HG03439 (cell line): ENCODE data around the gene DPP10.
"Not testable (repeated sequence)": the region's sequence is repeated elsewhere in the genome, so short reads cannot be mapped to it uniquely, and the experiment has no call there.

Experiments
- ATAC-seq: cut with Tn5 transposase; IDR thresholded peaks from one replicate; pipeline ENCODE4 v1.9.1; 2021; ENCODE audit warnings: mild to moderate bottlenecking, moderate library complexity; ENCODE audit not compliant: unreplicated experiment

The DPP10 gene

DNA sequence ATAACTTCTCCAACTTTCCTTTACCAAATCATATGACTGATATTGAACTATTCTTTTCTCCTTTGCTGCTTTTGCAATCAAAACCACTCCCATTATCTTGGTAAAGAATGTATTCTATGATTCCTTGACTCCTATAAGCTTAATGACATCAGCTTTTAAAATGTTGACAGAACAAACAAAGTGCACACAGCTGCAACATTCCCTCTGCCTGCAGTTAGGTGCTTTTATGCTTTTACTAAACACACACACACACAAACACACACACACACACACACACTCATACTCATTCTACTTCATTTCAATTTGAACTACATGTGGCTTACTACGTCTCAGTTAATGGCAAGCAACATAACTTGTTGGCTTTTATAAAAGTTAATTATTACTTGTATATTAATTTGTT, 946.6 kb downstream of the DPP10 start:
- no peak for ATAC-seq

DNA sequence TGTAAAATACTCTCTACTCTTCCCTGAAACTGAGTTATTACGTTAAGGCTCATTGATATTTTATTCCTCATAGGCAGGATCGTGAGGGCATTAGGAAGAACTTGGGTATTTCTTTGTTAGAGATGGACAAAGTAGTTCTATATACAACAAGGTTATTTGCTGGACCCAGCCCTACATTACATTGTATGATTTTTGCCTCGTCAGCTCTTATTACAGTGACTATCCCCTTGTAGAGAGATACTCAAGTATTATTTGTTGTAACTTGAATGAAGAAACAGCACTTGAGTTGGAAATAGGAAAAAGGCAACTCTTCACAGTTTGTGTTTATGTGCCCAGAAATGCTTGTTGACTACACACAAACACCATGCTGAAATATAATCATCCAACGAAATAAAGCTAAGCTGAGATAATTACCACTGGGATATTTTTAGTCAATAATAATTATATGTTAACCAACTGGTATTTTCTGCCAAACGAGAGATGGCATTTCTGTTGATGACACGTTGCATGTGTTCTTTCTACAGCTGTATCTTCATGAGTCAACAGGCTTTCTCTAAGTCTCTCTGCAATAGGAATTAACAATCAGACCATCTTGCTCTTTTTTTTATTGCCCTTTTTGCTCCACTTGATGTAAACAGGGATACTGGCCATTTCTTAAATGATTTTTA, 947.6 kb downstream of the DPP10 start:
- no peak for ATAC-seq

DNA sequence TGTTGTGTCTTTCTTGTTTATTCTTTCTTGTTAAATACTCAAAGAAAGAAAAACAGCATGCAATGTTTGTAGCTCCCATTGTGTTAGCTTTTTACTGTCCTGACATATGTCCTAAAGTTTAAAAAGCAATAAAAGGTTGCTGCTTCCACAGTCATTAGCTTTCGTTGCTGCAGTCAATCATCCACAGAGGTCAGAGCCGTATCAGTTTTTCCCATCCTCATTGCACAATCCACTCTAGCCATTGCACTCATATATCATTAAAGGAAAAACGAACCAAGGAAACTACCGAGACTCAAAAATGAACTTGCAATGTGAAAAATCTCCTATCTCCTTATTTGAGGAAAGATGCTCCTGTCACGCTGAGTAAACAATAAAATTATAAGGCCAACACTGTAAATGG, 954.1 kb downstream of the DPP10 start:
- ATAC-seq = no peak

DNA sequence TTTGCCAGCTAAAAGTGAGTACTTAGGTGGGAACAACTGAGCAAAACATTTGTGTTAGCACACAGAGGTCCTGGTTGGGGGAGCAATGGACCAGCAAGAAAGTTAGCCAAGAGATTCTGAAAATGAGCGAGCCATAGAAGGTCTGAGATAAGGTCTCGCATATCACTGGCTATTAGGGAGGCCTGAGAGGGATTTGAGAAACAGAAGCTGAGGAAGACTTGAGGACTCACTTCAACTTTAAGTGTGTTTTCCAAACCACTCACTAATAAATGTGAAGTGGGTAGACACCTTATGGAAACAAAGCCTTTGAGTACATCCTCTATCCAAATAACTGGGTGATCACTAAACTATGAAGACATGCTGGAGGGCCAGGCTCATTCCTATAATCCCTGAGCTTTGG, 958.5 kb downstream of the DPP10 start:
- ATAC-seq = no peak

DNA sequence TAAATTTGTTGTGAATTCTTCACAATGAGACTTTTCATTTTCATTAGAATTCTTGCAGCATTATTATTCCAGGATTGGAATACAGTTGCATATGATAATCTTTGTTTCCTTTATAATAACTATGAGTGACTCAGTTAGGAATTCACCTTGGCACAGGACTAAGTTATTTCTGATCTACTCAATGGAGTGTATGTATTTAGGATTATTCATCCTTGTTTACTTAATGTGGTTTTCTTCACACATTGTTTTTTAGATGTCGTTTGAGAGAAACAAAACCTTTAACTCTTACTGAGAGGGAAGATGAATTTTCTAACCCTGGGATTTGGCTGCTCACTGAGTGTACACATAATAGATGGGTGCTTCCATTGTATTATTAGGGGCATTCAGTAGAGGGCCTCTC, 970.1 kb downstream of the DPP10 start:
- ATAC-seq = no peak

DNA sequence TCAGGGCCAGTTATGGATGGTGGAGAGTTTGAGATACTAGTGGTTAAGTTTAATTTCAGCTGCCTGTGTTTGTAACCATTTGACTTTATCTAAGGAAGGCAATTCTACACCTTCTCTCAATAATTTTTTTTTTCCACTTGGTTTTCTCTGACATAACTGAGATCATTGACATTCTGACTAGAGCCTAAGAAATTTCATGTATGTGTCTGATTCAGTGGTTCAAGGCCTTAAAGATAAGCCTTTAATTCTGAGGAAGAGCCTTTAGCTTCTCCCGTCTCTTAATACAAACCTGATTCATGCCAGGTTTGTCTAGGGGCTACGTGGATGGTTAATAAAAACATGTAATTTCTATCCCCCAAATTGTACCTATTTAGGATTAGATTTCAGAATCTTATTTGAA, 971.4 kb downstream of the DPP10 start:
- ATAC-seq = no peak

DNA sequence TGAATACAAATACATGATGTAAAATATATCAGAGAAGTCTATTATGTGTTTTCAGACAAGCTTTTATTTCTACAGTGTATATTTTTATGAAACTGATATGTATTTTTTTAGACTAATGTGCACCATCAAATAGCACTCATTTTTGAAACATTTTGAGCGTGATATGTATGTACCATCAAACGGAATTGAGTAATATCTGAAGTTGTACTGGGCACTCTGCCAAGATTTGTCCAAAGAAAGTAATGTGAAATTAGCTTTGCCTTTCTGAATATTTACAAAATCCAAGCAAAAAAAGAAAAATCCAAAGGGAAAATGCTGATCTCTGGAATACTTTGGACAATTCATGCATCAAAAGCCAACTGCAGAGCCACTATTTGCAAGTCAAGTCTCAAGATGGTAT, 972.0 kb downstream of the DPP10 start:
- no peak for ATAC-seq

DNA sequence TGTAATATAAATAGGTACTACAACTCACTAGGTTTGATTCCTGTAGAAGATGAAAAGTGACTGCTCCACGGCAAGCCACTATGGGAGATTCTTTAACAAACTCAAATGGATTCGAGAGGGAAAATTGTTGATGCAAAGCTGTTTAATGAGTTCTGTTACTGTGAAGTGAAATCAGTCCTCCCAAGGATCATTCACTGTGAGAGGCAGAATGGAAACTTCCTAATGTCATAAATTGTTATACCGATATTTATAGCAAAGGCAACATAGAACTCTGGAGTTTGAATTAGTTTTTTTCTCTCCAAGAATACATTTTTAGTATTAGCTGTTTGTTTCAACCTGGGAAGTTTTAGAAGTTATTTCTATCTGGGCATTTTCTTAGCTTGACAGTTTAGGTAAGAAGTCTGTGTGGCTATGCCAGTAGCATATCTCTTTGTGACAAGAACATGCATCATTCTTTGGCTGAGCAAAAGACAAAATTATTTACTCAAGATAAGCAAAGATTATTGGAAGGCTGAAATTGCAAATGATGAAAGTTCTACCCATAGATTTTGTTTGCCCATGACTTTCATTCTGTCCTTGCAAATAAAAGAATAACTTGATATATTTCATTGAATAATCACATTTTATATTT, 979.7 kb downstream of the DPP10 start:
- no peak for ATAC-seq

DNA sequence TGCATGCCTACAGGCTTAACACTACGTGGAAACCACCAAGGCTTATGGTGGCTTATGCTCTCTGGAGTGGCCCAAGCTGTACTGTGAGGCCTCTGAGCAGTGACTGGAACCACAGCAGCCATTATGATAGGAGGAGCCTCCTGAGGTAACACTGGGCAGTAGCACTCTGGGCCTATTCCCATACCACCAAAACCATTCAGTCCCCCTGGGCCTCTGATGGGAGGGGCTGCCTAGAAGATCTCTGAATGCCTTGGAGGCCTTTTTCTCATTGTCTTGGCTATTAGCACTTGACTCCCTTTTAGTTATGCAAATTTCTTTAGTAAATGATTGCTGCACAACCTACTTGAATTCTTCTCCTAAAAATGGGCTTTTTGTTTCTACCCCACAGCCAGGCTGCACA, 985.0 kb downstream of the DPP10 start:
- ATAC-seq = no peak

DNA sequence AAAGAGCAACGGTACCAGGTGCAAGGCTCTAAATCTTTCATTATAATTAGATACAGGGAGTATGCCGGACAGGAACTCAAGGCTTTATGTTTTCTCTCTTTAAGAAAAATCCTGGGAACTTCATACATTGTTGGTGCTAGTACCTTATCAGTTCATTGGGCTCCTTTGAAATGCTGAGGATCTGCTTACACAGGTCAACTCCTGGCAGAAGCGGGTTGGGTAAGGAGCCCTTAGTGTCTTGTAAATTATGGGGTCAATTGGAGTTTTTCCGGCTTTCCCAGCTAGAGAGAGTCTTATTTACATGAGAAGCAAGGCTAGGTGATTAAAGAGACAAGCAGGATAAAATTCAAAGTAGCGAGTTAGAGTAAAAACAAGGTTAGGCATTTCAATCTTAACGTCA, 998.3 kb downstream of the DPP10 start:
- not testable (repeated sequence) for ATAC-seq

DNA sequence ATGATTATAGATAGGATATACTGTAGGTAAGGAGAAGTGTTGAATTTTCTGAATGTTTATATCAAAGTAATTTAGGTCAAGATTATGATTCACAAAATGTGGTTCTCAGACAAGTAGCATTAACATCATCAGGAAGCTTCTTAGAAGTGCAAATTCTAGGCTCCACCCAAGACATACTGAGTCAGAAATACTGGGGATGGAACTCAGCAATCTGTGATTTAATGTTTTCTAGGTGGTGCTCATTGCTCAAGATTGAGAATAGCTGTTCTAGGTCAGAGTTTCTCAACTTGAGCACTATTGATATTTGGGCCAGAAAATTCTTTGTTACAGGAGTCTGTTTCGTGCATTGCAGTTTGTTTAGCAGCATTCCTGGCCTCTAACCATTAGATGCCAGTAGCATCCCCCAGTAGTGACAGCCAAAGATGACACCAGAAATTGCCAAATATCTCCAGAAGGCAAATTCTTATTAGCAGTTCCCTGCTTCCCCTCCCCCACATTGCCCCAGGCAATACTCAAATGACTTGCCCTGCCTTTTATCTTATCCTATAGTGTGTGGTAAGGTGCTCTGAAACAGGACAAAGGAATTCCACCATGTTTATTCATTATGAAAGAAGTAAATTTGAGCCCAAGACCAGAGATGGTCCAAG, 1001.2 kb downstream of the DPP10 start:
- no peak for ATAC-seq

DNA sequence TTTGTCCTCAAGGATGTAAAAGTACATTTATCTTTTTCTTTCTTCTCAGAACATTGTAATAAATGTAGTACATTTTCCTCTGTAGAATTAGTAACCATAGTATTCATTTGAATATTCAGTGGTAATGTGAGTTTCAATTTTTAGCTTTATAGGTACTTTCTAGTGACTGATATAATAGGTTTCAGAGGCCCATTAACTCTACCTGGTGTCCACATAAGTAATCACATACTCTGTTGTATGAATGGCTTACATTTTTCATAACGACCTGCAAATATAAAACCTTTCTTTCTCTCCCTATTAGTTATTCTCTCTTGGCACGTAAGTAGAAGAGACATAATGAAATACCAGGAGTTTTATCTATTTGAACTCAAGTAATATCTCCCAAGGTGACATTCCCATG, 1017.6 kb downstream of the DPP10 start:
- ATAC-seq = no peak

DNA sequence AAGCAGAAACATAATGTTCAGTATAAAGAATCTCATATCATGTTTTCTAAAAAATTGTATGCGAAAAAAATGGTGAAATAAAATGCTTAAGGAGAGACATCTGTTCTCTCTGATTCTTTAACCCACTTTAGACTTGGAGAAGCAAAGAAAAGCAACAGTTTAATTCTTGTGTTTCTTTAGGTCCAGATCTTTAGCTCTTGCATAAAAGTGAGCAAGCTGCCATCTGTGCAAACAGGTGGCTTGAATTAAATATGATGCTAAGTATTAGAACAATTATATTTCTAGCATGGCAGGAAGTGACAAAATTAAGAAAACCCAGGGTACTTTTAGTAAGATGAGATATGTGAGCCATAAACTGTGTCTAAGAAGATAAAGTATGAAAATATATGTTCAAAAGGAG, 1038.3 kb downstream of the DPP10 start:
- no peak for ATAC-seq

DNA sequence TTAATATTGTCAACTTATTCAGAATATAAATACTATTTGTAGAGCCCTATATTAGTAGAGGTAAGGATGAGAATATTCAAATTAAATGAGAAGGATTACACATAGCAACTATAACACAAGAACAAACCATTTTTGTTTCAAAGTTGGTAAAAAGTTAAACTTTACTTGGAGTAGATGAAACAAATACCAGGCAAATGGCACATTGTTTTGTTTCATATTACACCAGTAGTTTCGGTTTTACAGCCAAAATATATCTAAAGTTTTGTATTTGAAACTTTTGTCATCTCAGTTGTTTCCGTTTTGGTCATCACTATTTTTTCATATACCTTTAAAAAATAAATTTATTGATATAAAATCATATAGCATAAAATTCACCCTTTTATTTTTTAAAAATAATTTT, 1039.4 kb downstream of the DPP10 start:
- ATAC-seq = no peak

DNA sequence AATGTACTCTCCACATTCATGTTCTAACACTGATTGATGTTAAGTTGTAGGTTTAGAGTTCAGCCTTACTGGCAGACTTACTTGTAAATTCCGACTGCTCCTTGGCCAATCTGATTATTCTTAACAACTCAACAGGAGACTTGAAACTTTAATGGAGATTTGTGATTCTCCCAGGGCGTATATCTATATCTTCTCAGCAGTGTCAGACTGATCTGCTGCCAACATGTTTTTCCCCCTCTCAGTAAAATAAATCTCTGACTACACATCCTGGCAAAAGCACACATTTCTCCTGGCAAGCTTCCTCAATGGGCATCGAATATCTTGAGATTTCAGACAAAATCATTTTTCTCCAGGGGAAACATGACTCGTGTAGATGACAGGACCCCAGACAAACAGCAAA, 1041.2 kb downstream of the DPP10 start:
- ATAC-seq = no peak

DNA sequence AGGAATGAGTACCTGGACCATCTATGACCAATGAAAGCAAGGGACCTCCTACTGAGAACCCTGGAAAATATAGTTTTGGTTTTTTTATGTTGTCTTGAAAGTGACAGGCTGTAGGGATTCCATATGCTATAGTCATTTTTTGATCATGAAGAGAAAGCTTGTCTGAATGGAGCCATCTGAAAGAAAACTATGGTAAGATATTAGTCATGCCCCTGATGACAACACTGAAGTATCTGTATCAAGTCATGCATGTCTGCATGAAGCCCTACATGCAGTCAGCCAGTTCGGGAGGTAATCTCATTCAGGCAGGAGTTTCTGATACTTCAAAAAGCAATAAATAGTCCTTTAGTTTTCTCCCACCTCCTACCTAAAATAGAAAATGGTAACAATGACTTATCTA, 1042.0 kb downstream of the DPP10 start:
- ATAC-seq = no peak

DNA sequence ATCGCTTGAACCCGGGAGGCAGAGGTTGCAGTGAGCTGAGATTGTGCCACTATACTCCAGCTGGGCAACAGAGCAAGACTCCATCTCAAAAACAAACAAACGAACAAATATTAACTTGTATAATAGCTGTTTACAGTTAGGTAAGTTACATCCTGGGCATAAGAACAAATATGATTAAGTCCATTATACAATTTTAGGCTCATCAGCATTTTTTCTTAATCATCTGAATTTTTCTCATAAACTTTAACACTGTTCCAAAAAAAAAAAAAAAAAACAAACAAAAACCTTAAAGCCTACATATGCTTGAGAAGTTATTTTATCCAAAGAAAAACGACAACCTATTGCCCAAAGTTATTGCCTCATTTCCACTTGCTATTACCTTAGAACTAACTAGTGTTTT, 1042.5 kb downstream of the DPP10 start:
- no peak for ATAC-seq

DNA sequence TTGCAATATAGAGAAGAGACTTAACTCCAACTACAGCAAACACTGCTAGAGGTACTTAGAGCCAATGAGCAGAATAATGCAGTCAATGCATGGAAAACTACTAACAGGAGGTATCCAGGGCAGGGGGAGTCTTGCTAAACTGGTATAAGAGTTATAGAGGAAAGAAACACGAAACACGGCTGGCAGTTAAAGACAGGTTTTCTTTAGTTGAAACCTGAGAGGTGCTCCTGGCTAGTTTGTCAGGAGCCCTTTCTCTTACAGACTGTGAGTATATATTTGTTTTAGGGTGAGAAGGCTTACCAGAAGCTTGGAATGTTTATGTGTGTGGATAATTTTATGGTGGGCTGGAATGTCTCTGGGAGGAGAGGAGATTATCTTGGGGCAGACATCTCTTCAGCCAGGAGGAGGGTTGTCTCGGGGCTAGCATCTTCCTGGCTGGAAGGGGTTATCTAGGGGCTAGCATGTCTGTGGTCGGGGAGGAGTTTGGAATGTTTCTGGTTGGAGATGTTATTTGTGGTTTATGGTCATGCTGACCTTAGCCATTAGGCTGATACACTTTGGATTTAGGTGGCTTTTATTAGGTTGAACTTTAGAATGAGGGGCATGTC, 1048.8 kb downstream of the DPP10 start:
- ATAC-seq = no peak

DNA sequence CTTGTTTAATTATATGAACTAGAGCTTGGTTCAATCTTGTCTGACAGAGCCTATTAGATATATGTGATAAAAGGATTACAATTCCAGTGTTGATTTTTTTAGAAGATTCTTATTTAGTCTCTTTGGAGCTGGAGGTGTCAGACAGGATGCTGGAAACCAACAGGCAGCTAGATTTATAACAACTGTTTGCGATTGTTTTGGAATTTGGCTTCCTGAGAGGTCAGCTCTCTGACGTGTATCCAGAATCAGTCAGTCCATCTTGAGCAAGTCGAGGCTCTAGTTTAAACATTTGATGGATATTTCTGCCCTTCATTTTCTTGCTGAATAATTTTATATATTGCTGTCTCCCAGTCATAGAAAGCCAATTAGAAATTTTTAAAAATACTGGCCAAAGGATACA, 1062.9 kb downstream of the DPP10 start:
- no peak for ATAC-seq

DNA sequence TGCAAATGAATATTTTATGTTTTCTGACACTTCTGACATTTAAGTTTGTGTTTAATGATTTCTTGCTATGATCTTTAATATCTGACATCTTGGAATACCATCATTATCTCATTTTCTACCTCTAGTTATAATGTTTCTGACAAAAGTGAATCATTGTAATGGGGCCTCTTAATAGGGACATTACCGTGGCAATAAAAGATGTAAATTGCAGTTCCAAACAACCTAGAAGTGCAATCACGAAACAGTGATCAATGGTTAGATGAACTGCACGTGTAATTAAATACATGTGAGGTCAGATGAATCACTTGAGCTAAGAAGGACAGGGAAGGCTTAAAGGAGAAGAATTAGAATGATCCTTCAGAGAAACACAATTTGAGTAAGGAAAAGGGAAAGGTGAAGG, 1078.3 kb downstream of the DPP10 start:
- ATAC-seq = no peak

DNA sequence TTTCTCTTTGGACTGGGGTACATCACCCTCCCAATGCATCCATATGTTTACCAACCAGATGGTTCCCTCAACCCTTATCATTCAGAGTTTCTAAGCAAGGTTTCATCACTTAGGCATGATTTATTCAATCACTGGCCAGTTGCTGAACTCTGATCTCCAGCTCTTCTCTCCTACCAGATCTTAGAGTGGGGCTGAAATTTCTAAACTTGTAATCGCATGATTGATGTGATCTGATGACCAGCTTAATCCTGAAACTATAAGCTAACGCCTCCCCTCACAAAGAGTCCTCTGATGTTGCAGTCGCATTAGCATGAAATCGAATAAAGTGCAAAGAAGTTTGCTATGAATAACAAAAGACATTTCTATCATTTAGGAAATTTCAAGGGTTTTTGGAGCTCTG, 1082.0 kb downstream of the DPP10 start:
- no peak for ATAC-seq

DNA sequence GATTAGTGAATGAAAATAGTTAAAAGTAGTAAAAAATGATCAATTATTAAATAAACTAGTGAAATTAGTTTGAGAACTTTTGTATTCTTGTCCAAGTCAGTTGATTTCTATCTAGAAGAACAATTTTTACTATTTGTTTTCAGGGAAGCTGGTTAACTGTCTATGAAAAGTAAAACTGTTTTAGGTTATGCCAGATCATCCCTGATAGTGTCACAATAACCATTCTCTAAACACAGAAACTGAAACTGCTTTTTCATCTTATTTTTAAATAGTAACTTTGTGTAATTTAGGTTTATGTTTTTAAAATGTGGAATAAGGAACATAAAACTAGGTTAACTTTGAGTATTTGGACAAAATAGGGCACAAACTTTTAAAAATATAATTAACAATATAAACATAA, 1087.2 kb downstream of the DPP10 start:
- no peak for ATAC-seq
